A204.1 (cell line): ENCODE results near the gene ASNSD1.
A peak's percentile ranks its signal among the peaks of the same experiment; 100 is the strongest.
"Not testable (repeated sequence)": the region's sequence is repeated elsewhere in the genome, so short reads cannot be mapped to it uniquely, and the experiment has no call there.

Experiments
- FAIRE-seq: peaks from 2 replicates; lab custom pipeline; 2012; peaks lifted over from hg19 to GRCh38; lab: Jason Lieb, UNC

The ASNSD1 gene

GRCh38 chr2:189687796-189688195 lies 26.5 kb downstream of the ASNSD1 start:
- not testable (repeated sequence) for FAIRE-seq

GRCh38 chr2:189696223-189696622 lies 35.0 kb downstream of the ASNSD1 start:
- no peak for FAIRE-seq

GRCh38 chr2:189698020-189698887 lies 37.0 kb downstream of the ASNSD1 start:
- peak; percentile 97 for FAIRE-seq

- FAIRE-seq, result no peak
Observed at GRCh38 chr2:189700681-189701080, 39.4 kb downstream of the ASNSD1 start.

GRCh38 chr2:189702071-189702470 lies 40.8 kb downstream of the ASNSD1 start:
- no peak for FAIRE-seq

- no peak for FAIRE-seq
Observed at GRCh38 chr2:189709501-189710221, 48.4 kb downstream of the ASNSD1 start.

- not testable (repeated sequence) for FAIRE-seq
Observed at GRCh38 chr2:189717593-189717992, 56.3 kb downstream of the ASNSD1 start.

- no peak for FAIRE-seq
Observed at GRCh38 chr2:189719571-189719970, 58.3 kb downstream of the ASNSD1 start.
